Liver (tissue), 3 donors: ENCODE measurements around the gene PPP2R2C.

Source experiments
- RAD21 ChIP-seq, 2 donors: IDR thresholded peaks; 2 replicates each; pipeline ENCODE4 v1.6.1; 2016; ENCODE audit warnings: antibody characterized with exemption in 2 of 2, mild to moderate bottlenecking in 2 of 2
- SP1 ChIP-seq: IDR thresholded peaks from 2 replicates; pipeline ENCODE4 v1.6.1; 2018; ENCODE audit warnings: antibody characterized with exemption, mild to moderate bottlenecking
- TF ChIP-seq, protein P1 (sequence below): fragments of 150-350 bp; IDR thresholded peaks from 2 replicates; pipeline ENCODE4 v1.5.1; 2017; ENCODE audit warnings: improper control_type of control experiment, low read depth, low read length; ENCODE audit not compliant: missing input control
- donor health status: healthy.
- donor health status: healthy.

DNA sequence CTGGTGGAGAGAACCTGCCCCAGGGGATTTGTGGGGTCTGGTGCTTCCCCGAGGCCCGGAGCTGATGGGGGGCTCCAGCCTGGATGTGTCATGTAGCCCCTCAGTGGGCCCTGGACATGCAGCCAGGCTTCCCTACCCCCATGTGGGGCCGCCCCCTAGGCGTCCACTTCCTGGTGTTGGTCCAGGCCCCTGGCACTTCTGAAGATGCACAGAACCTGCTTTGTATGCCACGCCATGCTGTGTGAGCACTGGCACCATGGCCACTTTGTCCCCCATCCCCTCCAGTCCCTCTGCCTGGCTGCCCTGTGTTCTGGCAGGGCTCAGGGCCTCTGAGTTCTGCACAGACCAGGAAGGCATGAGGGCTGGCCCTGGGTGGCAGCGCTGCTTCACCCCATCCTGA, 173.6 kb downstream of the PPP2R2C start:
- TF ChIP-seq, protein P1, sequence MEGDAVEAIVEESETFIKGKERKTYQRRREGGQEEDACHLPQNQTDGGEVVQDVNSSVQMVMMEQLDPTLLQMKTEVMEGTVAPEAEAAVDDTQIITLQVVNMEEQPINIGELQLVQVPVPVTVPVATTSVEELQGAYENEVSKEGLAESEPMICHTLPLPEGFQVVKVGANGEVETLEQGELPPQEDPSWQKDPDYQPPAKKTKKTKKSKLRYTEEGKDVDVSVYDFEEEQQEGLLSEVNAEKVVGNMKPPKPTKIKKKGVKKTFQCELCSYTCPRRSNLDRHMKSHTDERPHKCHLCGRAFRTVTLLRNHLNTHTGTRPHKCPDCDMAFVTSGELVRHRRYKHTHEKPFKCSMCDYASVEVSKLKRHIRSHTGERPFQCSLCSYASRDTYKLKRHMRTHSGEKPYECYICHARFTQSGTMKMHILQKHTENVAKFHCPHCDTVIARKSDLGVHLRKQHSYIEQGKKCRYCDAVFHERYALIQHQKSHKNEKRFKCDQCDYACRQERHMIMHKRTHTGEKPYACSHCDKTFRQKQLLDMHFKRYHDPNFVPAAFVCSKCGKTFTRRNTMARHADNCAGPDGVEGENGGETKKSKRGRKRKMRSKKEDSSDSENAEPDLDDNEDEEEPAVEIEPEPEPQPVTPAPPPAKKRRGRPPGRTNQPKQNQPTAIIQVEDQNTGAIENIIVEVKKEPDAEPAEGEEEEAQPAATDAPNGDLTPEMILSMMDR: no peak
- no peak for TF ChIP-seq SP1
- TF ChIP-seq RAD21 (IDR thresholded peaks at IDR 0.05): no peak
